HG03378 (cell line): Measurements from ENCODE around the gene VPS39.
"Not testable (repeated sequence)": the region's sequence is repeated elsewhere in the genome, so short reads cannot be mapped to it uniquely, and the experiment has no call there.

Experiments used
- ATAC-seq: cut with Tn5 transposase; IDR thresholded peaks from one replicate; pipeline ENCODE4 v1.9.1; 2021; ENCODE audit warnings: mild to moderate bottlenecking, moderate library complexity; ENCODE audit not compliant: unreplicated experiment

VPS39 gene

DNA sequence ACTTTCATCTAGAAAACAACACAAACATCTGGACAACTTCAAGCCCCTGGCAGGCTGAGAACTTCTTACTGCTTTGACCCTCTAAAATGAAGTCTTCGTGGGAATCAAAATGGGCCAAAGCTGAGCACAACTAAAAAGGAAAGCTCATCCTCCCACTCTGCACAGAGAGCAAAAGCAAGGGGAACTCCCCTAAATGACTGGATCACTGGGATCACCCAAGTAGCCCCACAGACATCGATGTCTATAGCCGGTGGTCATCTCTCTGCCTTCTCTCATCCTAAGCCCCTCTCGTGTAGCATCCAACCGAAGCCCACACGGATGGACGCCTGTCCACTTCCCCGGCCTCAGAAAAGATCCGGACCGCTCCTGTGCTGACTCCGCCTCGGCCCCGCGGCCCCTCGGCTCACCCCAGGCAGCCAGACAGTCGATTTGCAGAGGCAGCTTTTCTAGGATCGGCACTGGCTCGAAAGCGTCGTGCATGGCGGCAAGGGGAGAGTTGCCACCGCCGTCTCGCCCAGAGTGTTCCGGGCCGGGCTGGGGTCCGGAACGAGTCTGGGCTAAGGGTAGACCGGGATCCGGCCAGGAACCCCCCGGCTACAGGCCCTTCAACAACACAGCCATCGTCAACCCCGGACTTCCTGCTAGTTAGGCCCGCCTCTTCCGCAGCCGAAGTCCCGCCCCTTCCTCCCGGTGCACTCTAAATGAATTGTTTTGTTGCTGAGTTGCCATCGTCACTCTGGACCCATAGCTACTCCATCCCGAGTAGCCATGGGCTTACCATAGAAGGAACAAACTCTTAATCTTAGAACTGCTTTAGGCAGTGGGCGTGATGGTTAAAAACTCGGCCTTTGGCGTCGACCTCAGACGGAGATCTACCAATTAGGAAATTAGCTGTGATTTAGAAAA is at the start of gene VPS39:
Gene VPS39, minus strand, starts transcription at position 631 of the 906 bp plus-strand sequence. Its CDS starts 151 bp downstream, at position 480.
- no peak for ATAC-seq

GRCh38 chr15:42253300-42253699 is 45.2 kb upstream of the VPS39 start:
- no peak for ATAC-seq

DNA sequence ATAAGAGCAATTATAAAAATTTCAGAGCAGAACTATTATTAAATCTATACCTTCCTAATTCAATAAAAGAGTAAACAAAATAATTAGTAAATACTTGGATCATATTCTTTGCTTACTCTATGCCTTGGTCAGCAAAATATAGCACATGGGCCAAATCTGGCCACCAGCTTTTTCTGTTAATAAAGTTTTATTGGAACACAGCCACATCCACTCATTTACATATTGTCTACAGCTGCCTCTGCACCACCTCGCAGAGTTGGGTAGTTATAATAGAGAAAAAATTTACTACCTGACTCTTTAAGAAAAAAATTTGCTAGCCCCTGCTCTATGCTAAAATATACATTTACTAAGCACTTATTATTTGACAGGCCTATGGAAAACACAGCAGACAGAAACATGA is 32.7 kb upstream of the VPS39 start:
- ATAC-seq, result no peak

DNA sequence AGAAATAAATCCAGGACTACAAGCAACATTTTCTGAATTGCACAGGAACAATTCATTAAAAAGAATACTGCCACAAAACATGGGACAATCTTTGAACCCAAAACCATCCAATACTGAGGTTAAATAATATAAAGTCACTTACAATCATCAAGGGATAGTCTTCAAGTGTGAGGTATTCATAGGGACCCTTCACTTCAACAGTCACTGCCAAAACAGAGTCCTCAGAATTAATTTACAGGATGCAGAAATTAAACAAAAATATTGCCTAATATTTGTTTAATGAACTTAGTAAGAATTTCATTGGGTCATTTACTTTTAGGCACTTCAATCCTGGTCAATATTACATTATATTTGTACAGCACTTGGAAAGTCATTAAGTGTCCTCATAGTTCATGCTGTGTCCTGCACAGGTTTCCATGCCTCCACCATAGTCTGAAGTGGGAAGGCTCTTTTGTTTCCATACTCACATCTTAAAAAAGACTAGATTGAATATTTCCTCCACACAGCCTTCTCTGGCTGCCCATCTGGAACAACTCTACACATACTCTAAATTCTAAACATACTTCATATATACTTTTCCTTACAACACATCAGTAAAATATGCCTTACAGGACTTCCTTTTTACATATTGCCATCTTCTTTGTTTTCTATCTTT is 31.6 kb upstream of the VPS39 start:
- no peak for ATAC-seq

DNA sequence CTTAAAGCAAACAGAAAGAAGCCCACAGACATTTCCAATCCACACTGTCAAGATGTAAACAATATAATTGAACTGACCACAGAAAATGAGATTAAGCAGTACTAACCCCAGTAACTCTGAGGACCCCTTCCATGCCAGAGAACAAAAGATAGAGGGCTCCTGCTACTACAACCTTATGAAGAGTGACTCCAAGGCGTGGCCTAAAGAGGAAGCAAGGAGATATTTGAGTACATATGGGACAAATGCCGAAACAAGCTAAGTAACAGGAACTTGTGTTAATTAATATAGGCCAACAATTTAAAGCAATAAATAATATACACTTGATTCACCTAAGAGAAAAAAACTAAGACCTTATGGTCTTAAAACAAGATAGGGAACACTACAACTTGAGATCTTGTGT is 25.0 kb upstream of the VPS39 start:
- no peak for ATAC-seq

DNA sequence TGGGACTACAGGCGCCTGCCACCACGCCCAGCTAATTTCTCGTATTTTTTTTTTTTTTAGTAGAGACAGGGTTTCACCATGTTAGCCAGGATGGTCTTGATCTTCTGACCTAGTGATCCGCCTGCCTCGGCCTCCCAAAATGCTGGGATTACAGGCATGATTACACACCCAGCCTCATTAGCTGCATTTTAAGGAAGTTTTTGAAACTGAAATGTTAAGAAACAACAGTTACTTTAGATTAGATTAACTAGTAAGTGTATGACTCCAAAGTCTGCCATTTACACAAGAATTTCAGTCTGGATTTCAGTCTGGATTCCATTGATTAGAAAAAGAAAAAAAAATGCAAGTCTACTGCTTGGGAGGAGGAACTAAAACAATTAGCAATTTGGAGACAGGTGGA is 24.5 kb upstream of the VPS39 start:
- ATAC-seq, result no peak

DNA sequence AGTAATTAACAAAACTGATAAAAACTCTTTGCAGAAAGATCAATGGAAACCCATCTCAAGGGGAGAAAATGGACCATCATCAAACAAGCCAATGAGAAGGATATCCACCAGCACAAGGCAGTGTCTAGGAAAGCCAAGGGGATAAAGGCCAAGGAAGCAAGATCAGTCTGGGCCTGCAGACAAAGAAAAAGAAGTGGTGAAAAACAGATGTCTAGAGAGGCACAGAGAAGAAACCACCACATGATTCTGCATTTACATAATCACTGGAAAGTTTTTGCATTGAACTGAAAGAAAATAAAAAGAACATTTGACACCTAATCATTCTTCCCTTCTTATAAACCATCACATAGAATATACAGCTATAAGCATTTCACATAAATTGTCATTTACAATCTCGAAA is 23.0 kb upstream of the VPS39 start:
- no peak for ATAC-seq

- not testable (repeated sequence) for ATAC-seq
These were observed 20.9 kb upstream of the VPS39 start for GRCh38 chr15:42228981-42229380.

- ATAC-seq, result no peak
These were observed 19.9 kb upstream of the VPS39 start for GRCh38 chr15:42228036-42228435.

DNA sequence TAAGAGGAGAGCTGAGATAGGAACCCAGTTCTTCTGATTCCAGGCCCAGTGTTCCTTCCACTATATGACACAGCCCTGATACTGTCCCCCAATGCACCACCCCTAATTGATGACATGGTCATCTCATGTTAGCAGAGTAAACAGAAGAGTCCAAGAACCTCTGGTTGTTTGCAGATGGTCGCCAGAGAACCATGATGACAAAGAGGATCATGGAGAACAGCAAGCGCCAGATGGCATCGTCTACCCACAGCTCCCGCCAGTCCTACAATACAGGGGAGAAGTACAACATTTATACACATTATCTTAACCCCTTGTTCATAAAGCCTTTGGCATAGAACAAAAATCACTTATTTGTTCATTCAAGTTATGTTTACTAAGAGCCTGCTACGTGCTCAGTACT is 18.5 kb upstream of the VPS39 start:
- ATAC-seq, result no peak

DNA sequence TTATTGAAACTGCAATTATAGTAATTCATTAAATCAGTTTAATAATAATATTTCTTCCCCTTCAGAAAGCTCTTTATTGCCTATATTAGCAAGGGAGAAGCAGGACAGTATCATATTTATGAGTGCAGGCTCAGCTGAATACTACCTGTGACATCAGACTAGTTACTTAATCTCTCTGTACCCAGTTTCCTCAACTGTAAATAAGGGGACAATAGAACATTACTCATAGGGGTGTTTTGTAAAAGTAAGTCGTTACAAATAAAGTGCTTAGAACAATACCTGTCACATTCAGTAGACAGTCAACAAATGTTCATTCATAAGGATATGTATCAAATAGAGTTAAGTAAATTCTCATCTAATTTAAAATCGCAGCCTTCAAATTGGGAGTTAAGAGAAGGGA is 12.1 kb upstream of the VPS39 start:
- ATAC-seq, result no peak

GRCh38 chr15:42218953-42219592 is 11.0 kb upstream of the VPS39 start:
- ATAC-seq, result no peak

GRCh38 chr15:42217568-42217967 is 9.5 kb upstream of the VPS39 start:
- no peak for ATAC-seq

DNA sequence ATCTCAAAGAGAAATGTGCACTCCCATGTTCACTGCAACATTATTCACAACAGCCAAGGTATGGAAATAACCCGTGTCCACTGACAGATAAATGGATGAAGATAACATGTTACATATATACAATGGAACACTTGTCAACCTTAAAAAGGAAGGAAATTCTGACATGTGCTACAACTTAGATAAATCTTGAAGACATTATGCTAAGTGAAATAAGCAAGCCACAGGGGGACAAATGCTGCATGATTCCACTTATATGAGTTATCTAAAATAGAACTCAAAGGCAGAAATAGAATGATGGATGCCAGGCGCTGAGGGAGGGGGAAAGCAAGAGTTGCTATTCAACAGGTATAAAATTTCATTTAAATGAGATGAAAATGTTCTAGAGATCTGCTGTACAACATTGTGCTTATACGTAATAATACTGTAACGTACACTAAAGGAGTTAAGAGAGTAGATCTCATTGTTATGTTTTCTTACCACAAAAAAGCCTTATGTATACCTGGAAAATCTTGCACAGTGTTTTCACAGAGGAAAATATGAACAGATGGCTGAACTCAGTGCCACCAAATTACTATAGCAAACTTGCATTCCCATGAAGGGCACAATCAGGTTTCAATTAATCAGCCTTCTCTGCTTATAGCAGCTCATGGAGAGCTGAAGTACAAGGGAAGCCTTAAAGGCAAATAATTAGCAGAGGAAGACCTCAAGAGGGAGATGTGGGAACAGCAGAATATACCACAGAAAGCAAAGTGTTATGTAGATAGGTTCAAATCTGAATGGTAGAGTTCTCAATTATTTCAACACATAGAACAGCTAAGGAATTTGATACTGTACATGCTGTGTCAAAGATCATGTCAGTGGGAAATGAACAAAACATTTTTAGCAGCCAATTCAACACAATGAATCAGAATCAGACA is 8.1 kb upstream of the VPS39 start:
- no peak for ATAC-seq

DNA sequence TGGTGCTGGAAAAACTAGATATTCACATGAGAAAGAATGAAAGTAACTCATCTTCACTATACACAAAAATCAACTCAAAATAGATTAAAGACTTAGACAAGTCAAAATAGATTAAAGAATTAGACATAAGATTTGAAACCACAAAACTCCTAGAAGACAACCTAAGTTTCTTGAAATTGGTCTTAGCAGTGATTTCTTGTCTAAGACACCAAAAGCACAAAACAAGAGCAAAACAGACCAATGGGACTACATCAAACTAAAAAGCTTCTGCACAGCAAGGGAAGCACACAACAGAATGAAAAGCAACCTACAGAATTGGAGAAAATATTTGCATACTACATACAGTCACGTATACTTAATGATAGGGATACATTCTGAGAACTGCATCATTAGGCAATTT is 6.5 kb upstream of the VPS39 start:
- ATAC-seq, result no peak

- no peak for ATAC-seq
These were observed 5.4 kb upstream of the VPS39 start for GRCh38 chr15:42213511-42213910.

DNA sequence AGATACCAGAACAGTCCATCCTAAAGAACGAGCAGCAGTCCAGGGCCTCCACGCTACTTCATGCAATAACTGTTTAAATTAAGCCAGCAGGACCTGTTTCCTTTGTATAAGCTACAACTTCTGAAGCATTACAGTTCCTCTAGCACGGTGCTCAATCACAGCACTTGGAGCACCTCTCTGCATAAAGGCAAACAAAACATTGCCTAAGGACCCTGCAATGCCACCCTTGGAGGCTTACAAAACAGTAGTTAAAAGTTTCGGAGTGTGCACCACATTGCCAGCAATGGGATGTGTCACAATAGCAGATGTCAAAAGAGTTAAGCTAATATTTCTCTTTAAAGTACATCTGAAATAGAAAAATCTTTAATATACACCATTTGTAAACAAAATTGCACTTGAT is 2.6 kb upstream of the VPS39 start:
- ATAC-seq, result no peak

DNA sequence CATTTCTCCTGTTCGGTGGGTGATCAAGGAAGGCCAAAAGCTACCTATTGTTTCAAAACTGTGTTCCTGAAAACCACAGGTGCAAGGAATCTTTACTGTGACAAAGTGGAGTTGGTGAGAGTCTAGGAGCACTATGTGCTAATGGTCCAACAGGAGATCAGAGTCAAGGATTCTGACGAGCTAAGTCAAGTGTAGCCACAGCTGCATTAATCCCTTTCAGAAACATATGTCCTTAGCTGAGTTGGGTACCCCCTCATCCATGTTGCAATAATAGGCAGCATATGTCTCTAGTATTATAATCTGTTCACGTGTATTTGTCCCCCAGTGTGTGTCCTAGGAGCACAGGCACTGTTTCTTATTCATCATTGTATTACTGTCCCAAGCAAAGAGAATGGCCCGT is 1.7 kb downstream of the VPS39 start:
- no peak for ATAC-seq

GRCh38 chr15:42203891-42204290 is 4.2 kb downstream of the VPS39 start:
- no peak for ATAC-seq

- no peak for ATAC-seq
These were observed 5.5 kb downstream of the VPS39 start for GRCh38 chr15:42202653-42203052.

DNA sequence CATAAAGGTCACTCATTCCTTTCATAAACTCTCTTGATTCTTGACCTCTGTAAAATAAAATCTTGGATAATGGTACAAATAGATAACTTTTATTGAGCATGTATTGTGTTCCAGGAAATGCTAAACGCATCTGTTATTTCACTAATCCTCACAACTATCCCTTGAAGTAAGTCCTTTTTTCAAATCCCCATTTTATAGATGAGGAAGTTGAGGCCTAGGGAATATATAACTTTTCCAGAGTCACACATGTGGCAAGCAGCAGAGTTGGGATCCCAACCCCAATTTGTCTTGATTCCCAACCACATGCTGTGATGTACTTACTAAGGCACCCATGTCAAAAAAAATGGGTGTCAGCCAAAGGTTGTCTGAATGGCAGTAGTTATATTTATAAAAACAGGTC is 6.3 kb downstream of the VPS39 start:
- ATAC-seq, result no peak
